Measurements from ENCODE around the gene NPTXR.

NPTXR gene

DNA sequence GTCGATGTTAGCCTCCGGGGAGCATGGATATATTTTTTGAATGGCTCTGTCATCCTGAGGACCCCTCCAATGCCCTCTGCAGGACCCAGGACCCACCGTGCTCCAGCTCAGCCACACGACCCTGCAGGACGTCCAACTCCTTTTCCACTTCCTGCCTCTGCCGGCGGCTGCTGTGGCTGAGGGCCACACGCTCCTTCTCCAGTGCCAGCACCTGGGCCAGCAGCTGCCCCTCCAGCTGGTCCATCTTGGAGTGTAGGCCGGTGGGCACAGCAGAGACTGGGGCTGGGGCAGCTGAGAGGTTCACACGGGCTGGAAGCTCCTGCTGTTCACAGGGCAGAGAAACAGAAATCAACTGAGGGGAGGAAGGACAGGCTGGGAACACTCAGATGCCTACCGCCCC, 15.6 kb downstream of the NPTXR start:
- TF ChIP-seq, protein P1, sequence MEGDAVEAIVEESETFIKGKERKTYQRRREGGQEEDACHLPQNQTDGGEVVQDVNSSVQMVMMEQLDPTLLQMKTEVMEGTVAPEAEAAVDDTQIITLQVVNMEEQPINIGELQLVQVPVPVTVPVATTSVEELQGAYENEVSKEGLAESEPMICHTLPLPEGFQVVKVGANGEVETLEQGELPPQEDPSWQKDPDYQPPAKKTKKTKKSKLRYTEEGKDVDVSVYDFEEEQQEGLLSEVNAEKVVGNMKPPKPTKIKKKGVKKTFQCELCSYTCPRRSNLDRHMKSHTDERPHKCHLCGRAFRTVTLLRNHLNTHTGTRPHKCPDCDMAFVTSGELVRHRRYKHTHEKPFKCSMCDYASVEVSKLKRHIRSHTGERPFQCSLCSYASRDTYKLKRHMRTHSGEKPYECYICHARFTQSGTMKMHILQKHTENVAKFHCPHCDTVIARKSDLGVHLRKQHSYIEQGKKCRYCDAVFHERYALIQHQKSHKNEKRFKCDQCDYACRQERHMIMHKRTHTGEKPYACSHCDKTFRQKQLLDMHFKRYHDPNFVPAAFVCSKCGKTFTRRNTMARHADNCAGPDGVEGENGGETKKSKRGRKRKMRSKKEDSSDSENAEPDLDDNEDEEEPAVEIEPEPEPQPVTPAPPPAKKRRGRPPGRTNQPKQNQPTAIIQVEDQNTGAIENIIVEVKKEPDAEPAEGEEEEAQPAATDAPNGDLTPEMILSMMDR (conservative IDR thresholded peaks at IDR 0.05; ENCODE audit: low read depth) = no peak

DNA sequence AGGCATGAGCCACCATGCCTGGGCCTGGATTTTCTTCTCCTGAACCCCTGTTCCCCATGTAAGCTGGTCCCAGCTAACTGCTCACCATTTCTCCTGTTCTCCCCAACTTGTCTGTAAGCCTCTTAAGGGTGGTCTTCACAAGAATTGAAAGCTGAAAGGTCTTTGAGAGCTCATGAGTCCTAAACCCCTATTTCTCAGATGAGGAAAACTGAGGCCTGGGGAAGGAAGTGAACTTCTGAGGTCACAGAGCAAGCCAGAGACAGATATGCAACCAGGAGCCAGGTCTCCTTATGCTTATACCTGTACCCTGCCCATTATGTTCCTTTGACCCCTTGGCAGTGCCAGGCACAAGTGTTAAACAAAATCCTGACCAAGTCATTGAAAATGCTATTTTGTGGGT, 16.3 kb downstream of the NPTXR start:
- H3K27ac ChIP-seq = no peak overlapping the region
- ChIA-PET CTCF (interaction anchor here (0.6 kb wide), 2 partner anchors 10 to 298 kb away, joined by 3 to 8 read pairs; no protein-coding TSS in a partner anchor), POLR2A (ENCODE audit: low non-redundant PET) (no interaction called here)
- TF ChIP-seq, protein P1 (conservative IDR thresholded peaks at IDR 0.05; ENCODE audit: low read depth) = no peak
- no peak for DNase-seq (ENCODE audit: low spot score)

More for the DNA sequence above, 15.6 kb downstream of the NPTXR start:
- no peak for DNase-seq (ENCODE audit: low spot score)
- H3K27ac ChIP-seq = no peak overlapping the region
- ChIA-PET POLR2A (ENCODE audit: low non-redundant PET) (no interaction called here), CTCF (interaction anchor here (1.1 kb wide), 1 partner anchor 15 kb away, joined by 3 read pairs; no protein-coding TSS in a partner anchor)

DNA sequence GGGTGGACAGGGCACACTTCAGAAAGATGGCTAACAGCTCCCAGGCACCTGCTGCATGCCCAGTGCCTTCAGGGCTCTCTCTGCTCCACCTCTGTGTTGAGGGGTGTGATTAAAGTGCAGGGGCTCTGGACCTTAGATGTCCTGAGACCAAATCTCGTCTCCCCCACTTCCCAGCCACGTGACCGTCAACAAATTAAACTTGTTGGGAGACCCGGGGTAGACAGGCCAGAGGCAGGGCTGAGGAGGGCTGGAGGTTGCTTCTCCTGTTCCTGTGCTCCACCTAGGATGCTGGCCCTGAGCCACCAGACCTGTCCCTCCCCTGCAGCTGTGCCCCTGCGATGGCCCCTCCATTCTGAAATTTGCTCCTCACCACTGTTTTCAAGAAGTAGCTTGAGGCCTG, 17.0 kb downstream of the NPTXR start:
- CTCF ChIA-PET = interaction anchor here (0.6 kb wide), 1 partner anchor 10 kb away, joined by 3 read pairs; no protein-coding TSS in a partner anchor
- POLR2A ChIA-PET (ENCODE audit: low non-redundant PET) = no interaction called here

DNA sequence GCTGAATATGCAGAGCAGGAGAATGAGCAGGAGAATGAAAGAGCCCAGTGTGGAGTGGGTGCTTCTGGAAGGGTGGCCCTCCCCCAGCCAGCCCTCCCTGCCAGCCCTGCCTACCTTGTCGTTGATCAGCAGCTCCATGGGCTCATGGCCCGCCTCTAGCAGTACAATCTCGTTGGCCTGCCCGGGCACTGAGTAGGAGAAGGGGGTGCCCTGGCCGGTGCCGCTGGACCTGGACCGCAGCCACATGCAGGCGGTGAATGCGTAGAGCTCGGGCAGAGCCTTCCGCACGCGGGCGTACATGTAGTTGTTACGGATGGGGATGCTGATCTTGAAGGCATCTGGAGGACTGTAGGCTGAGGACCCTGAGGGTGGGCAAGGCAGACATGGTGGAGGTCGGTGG, 17.4 kb downstream of the NPTXR start:
- ChIA-PET CTCF (no interaction called here), POLR2A (ENCODE audit: low non-redundant PET) (no interaction called here)
- no peak overlapping the region for H3K27ac ChIP-seq
- TF ChIP-seq, protein P1 (conservative IDR thresholded peaks at IDR 0.05; ENCODE audit: low read depth) = no peak
- DNase-seq (ENCODE audit: low spot score) = no peak

More for the DNA sequence above, 17.0 kb downstream of the NPTXR start:
- DNase-seq (ENCODE audit: low spot score) = no peak
- TF ChIP-seq, protein P1 (conservative IDR thresholded peaks at IDR 0.05; ENCODE audit: low read depth) = no peak
- H3K27ac ChIP-seq = no peak overlapping the region

DNA sequence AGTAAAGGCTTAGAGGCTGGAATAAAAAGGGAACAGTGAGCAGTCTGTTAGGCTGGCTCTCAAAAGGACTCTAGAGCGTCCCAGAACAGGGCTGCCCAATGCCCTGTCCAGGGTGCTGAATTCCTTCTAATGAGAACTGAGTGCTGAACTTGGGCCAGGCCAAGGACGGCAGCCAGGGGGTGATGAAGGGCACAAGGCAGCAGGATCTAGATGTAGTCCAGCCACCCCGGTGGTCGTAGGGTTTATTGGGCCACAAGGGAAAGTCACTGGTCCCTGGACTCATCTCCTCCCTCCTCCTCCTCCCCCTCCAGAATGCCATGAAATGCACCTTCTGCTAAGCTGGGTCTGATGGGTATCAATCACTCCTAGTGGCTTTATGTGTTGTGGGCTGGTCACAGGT, 19.2 kb downstream of the NPTXR start:
- CTCF ChIA-PET = interaction anchor here (0.6 kb wide), 2 partner anchors 73 to 298 kb away, joined by 3 read pairs; no protein-coding TSS in a partner anchor
- POLR2A ChIA-PET (ENCODE audit: low non-redundant PET) = no interaction called here
- TF ChIP-seq, protein P1 (conservative IDR thresholded peaks at IDR 0.05; ENCODE audit: low read depth) = no peak
- H3K27ac ChIP-seq = no peak overlapping the region
- peak; percentile 34 for DNase-seq (ENCODE audit: low spot score)

DNA sequence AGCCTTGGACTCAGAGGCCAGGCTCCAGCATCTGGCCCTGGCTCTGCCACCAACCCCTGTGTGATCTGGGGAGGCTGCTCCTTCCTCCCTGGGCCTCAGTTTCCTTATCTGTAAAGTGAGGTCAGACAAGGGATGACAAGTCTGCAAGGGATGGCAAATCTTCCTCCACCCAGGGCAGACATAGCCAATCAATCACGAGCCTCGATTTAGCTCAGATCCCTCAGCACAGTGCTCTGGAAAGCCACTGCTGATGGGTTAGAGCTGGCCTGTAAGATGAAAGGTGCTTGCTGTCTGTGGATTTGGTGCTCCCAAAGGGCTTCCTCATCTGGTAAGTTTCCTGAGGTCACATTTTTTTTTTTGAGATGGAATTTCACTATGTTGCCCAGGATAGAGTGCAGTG, 20.2 kb downstream of the NPTXR start:
- TF ChIP-seq, protein P1 (conservative IDR thresholded peaks at IDR 0.05; ENCODE audit: low read depth) = no peak

More for the DNA sequence above, 20.2 kb downstream of the NPTXR start:
- ChIA-PET POLR2A (ENCODE audit: low non-redundant PET) (interaction anchor here (0.6 kb wide), 1 partner anchor 18 kb away, joined by 5 read pairs; no protein-coding TSS in a partner anchor), CTCF (interaction anchor here (0.6 kb wide), 1 partner anchor 399 kb away, joined by 4 read pairs; no protein-coding TSS in a partner anchor)
- DNase-seq (ENCODE audit: low spot score) = no peak
- no peak overlapping the region for H3K27ac ChIP-seq

Data from RWPE1 (cell line).